ENCODE measurements around the gene ALOX5.
"Not testable (repeated sequence)": the region's sequence is repeated elsewhere in the genome, so short reads cannot be mapped to it uniquely, and the experiment has no call there.

ALOX5 gene

GRCh38 chr10:45373576-45374349, at the start of gene ALOX5:
Gene ALOX5, plus strand, starts transcription at chr10:45374216. Its CDS starts 64 bp downstream, at chr10:45374280.
- DNase-seq (ENCODE audit: low read depth in 3 of 3) = no peak

DNA sequence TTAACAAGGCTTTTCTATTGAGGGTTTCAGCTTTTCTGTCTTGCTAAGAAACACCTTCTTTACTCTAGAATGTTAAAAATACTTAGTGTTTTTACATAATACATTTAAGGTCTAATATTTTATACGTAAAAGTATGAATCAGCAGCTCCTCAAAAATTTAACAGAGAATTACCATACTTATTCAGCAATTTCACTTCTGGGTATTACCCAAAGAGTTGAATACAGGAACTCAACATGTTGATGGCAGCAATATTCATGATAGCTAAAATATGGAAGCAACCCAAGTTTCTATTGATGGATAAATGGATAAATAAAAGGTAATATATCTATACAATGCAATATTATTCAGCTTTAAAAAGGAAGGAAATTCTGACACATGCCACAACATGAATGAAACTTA, 48.9 kb upstream of the ALOX5 start:
- no peak for DNase-seq (ENCODE audit: low read depth in 3 of 3)

- DNase-seq (ENCODE audit: low read depth in 3 of 3) = not testable (repeated sequence)
Observed at GRCh38 chr10:45326864-45327263, 47.2 kb upstream of the ALOX5 start.

- DNase-seq (ENCODE audit: low read depth in 3 of 3) = not testable (repeated sequence)
Observed at GRCh38 chr10:45331824-45332223, 42.2 kb upstream of the ALOX5 start.

GRCh38 chr10:45339894-45340293, 34.1 kb upstream of the ALOX5 start:
- no peak for DNase-seq (ENCODE audit: low read depth in 3 of 3)

GRCh38 chr10:45340420-45340819, 33.6 kb upstream of the ALOX5 start:
- DNase-seq (ENCODE audit: low read depth in 3 of 3) = not testable (repeated sequence)

GRCh38 chr10:45346652-45347335, 27.2 kb upstream of the ALOX5 start:
- DNase-seq (ENCODE audit: low read depth in 3 of 3) = not testable (repeated sequence)

DNA sequence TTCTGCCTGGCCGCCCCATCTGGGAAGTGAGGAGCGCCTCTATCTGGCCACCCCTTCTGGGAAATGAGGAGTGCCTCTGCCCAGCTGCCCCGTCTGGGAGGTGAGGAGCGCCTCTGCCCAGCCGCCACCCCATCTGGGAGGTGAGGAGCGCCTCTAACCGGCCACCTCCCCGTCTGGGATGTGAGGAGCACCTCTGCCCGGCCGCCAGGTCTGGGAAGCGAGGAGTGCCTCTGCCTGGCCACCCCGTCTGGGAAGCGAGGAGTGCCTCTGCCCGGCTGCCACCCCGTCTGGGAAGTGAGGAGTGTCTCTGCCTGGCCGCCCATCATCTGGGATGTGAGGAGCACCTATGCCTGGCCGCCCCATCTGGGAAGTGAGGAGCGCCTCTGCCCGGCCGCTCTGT, 26.6 kb upstream of the ALOX5 start:
- DNase-seq (ENCODE audit: low read depth in 3 of 3) = not testable (repeated sequence)

DNA sequence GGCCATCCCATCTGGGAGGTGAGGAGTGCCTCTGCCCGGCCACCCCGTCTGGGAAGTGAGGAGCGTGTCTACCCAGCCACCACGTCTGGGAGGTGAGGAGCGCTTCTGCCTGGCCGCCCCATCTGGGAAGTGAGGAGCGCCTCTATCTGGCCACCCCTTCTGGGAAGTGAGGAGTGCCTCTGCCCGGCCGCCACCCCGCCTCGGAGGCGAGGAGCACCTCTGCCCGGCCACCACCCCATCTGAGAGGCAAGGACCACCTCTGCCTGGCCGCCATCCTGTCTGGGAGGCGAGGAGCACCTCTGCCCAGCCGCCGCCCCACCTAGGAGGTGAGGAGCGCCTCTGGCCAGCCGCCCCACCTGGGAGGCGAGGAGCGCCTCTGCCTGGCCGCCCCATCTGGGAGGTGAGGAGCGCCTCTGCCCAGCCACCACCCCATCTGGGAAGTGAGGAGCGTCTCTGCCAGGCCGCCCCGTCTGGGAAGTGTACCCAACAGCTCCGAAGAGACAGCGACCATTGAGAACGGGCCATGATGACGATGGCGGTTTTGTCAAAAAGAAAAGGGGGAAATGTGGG, 25.7 kb upstream of the ALOX5 start:
- not testable (repeated sequence) for DNase-seq (ENCODE audit: low read depth in 3 of 3)

DNA sequence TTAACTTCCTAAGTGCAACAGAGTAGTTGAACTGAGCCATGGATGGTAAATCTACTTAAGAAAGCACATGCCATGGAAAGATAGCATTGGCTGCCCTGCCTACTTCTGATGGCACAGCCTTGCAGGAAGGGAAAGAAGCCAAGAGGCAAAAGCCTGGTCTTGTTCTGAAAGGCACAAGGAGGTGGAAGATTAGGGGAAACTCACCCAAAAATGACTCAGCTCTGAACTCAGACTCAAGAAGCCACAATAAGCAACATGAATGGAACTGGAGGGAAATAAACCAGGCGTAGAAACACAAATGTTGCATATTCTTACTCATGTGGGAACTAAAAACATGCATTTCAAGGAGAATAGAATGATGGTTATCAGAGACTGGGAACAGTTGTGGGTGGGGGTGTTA, 20.8 kb upstream of the ALOX5 start:
- no peak for DNase-seq (ENCODE audit: low read depth in 3 of 3)

- no peak for DNase-seq (ENCODE audit: low read depth in 3 of 3)
Observed at GRCh38 chr10:45354261-45354660, 19.8 kb upstream of the ALOX5 start.

DNA sequence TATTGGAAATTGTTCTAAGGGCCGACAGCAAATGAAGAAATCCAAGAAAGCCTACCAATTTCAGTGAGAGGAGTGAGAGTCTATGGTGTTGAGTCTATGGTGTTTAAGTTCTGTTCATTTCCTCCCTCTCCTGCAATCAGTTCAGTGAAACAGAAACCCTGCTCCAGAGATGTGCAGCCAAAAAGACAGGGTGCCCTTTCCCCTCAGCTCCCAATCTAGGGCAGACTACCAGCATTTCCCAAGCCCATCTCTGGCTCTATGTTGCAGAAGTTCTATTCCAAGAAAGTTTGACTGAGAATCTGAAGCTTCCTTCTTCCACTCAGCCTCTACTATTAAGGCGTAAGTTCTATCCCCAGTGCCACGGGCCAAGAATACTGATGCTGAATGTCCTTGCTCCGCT, 18.5 kb upstream of the ALOX5 start:
- DNase-seq (ENCODE audit: low read depth in 3 of 3) = no peak

GRCh38 chr10:45358961-45359360, 15.1 kb upstream of the ALOX5 start:
- DNase-seq (ENCODE audit: low read depth in 3 of 3) = not testable (repeated sequence)

DNA sequence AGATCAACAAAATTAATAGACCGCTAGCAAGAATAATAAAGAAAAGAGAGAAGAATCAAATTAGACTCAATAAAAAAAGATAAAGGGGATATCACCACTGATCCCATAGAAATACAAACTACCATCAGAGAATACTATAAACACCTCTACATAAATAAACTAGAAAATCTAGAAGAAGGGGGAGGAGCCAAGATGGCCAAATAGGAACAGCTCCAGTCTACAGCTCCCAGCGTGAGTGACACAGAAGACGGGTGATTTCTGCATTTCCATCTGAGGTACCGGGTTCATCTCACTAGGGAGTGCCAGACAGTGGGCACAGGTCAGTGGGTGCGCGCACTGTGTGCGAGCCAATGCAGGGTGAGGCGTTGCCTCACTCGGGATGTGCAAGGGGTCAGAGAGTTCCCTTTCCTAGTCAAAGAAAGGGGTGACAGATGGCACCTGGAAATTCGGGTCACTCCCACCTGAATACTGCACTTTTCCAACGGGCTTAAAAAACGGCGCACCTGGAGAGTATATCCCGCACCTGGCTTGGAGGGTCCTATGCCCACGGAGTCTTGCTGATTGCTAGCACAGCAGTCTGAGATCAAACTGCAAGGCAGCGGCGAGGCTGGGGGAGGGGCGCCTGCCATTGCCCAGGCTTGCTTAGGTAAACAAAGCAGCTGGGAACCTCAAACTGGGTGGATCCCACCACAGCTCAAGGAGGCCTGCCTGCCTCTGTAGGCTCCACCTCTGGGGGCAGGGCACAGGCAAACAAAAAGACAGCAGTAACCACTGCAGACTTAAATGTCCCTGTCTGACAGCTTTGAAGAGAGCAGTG, 11.8 kb upstream of the ALOX5 start:
- DNase-seq (ENCODE audit: low read depth in 3 of 3) = not testable (repeated sequence)

- not testable (repeated sequence) for DNase-seq (ENCODE audit: low read depth in 3 of 3)
Observed at GRCh38 chr10:45367643-45368042, 6.4 kb upstream of the ALOX5 start.

GRCh38 chr10:45368181-45368580, 5.8 kb upstream of the ALOX5 start:
- DNase-seq (ENCODE audit: low read depth in 3 of 3) = no peak

- DNase-seq (ENCODE audit: low read depth in 3 of 3) = no peak
Observed at GRCh38 chr10:45370202-45370955, 3.6 kb upstream of the ALOX5 start.

GRCh38 chr10:45371560-45371959, 2.5 kb upstream of the ALOX5 start:
- DNase-seq (ENCODE audit: low read depth in 3 of 3) = no peak

DNA sequence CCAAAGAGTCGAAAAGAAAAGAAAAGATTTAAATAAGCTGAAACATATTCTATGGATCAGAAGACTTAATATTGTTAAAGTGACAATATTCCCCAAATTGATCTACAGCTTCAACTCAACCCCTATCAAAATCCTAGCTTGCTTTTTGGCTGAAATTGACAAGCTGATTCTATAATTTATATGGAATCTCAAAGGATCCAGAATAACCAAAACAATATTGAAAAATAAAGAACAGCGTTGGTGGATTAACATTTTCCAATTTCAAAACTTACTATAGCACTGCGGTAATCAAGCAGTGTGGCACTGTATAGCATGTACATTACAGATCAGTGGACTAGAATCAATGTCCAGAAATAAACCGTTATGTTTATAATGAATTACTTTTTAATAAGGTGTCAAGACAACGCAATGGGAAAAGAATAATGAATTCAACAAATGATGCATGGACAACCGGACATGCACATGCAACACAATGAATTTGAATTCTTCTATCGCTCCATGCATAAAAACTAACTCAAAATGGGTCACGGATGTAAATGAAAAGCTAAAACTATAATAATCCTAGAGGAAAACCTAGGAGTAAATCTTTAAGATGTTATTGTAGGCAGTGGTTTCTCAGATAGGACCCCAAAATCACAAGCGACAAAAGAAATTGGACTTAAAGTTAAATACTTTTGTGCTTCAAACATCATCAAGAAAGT, 1.6 kb upstream of the ALOX5 start:
- no peak for DNase-seq (ENCODE audit: low read depth in 3 of 3)

DNA sequence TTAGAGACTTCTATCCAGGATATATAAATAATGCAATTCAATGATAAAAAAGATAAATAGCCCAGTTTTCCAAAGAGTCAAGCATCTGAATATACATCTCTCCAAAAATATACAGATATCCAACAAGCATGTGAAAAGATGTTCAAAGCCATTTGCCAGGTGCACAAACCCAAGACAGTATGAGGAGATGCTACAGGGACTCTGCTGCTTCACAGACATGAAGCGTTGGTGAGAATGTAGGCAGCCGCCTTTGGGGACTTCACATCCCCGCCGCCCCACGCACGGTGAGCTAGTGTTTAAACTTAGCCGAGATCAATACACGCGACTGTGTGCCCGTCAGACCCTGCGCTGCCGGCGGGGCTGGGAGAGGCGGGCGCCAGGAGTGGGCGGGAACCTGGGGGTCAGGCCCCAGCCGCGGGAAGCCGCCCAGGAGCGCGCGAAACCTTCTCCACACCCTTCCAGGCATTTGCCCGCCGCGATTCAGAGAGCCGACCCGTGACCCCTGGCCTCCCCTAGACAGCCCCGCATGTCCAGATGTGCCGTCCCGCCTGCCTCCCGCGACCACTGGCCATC, 927 bp upstream of the ALOX5 start:
- no peak for DNase-seq (ENCODE audit: low read depth in 3 of 3)
